NCI-H1694 (cell line): ENCODE measurements around the gene RPGR.

Experiments
- DNase-seq: peaks from one replicate; lab custom pipeline; 2025; lab: John Stamatoyannopoulos, UW

The RPGR gene

GRCh38 chrX:38327775-38328081 is 419 bp upstream of the RPGR start:
- no peak for DNase-seq

GRCh38 chrX:38326086-38326485 is 1.2 kb downstream of the RPGR start:
- DNase-seq: no peak

GRCh38 chrX:38320819-38321218 is 6.5 kb downstream of the RPGR start:
- no peak for DNase-seq

- no peak for DNase-seq
Measured at GRCh38 chrX:38318606-38319005, 8.7 kb downstream of the RPGR start.

GRCh38 chrX:38318196-38318595 is 9.1 kb downstream of the RPGR start:
- DNase-seq: no peak

- no peak for DNase-seq
Measured at GRCh38 chrX:38315186-38315585, 12.1 kb downstream of the RPGR start.

- DNase-seq: no peak
Measured at GRCh38 chrX:38313190-38313589, 14.1 kb downstream of the RPGR start.

- DNase-seq: no peak
Measured at GRCh38 chrX:38312436-38312835, 14.9 kb downstream of the RPGR start.

GRCh38 chrX:38311743-38312142 is 15.6 kb downstream of the RPGR start:
- DNase-seq: no peak

GRCh38 chrX:38305971-38306370 is 21.3 kb downstream of the RPGR start:
- no peak for DNase-seq

- DNase-seq: peak; percentile 7
Measured at GRCh38 chrX:38304010-38304409, 23.3 kb downstream of the RPGR start.

- no peak for DNase-seq
Measured at GRCh38 chrX:38293741-38294140, 33.6 kb downstream of the RPGR start.

GRCh38 chrX:38287674-38288073 is 39.6 kb downstream of the RPGR start:
- no peak for DNase-seq

GRCh38 chrX:38285649-38286048 is 41.7 kb downstream of the RPGR start:
- DNase-seq: no peak

GRCh38 chrX:38282049-38282448 is 45.3 kb downstream of the RPGR start:
- DNase-seq: peak; percentile 2

GRCh38 chrX:38279188-38279587 is 48.1 kb downstream of the RPGR start:
- DNase-seq: no peak

GRCh38 chrX:38278682-38279081 is 48.6 kb downstream of the RPGR start:
- DNase-seq: no peak

- DNase-seq: no peak
Measured at GRCh38 chrX:38277802-38278201, 49.5 kb downstream of the RPGR start.

GRCh38 chrX:38277136-38277535 is 50.2 kb downstream of the RPGR start:
- no peak for DNase-seq

- no peak for DNase-seq
Measured at GRCh38 chrX:38276089-38276488, 51.2 kb downstream of the RPGR start.

GRCh38 chrX:38275615-38276014 is 51.7 kb downstream of the RPGR start:
- DNase-seq: no peak

GRCh38 chrX:38273453-38273852 is 53.9 kb downstream of the RPGR start:
- DNase-seq: no peak

- no peak for DNase-seq
Measured at GRCh38 chrX:38271154-38271716, 56.1 kb downstream of the RPGR start.

- DNase-seq: no peak
Measured at GRCh38 chrX:38268011-38268410, 59.3 kb downstream of the RPGR start.
